Activated naive CD4-positive, alpha-beta T cell treated with anti-CD3 and anti-CD28 coated beads for 36 hours (primary cell): ENCODE measurements around the gene PARG. TPM values are rescaled to one million over a fixed set of nuclear protein-coding genes. Genes with fewer than 3 reads are reported as not detected.
"Not testable (repeated sequence)": the region's sequence is repeated elsewhere in the genome, so short reads cannot be mapped to it uniquely, and the experiment has no call there.

Experiments used
- CTCF ChIA-PET: fragments of 350-600 bp; sonication (Branson Sonifier 250); formaldehyde crosslinking; loops from one replicate; lab custom pipeline; 2021; ENCODE audit warnings: antibody characterized with exemption; lab: Charles Lee
- DNase-seq: peaks from one replicate; pipeline ENCODE4 v3.0.0-alpha.2; 2020
- H3K27ac Mint-ChIP-seq: one replicate; pipeline ENCODE4 v1.8.0; 2021; ENCODE audit warnings: mild to moderate bottlenecking, mixed read lengths
- H3K27me3 Mint-ChIP-seq: one replicate; pipeline ENCODE4 v1.8.0; 2021; ENCODE audit warnings: low read depth, mixed read lengths
- H3K36me3 Mint-ChIP-seq: one replicate; pipeline ENCODE4 v1.8.0; 2021; ENCODE audit warnings: low read depth, mixed read lengths
- H3K4me1 Mint-ChIP-seq: one replicate; pipeline ENCODE4 v1.8.0; 2021; ENCODE audit warnings: low read depth, mixed read lengths
- H3K4me3 Mint-ChIP-seq: one replicate; pipeline ENCODE4 v1.8.0; 2021; ENCODE audit warnings: mild to moderate bottlenecking, moderate library complexity, mixed read lengths
- H3K9me3 Mint-ChIP-seq: one replicate; pipeline ENCODE4 v1.8.0; 2021; ENCODE audit warnings: mixed read lengths
- intact Hi-C: fragments of 100-400 bp; cut with micrococcal nuclease; formaldehyde crosslinking; loops from one replicate; pipeline ENCODE4 v1.15.1; 2023
- total RNA-seq, 2 experiments: library from RNA; stranded (reverse); gene quantifications; one replicate each; pipeline ENCODE4 v1.2.3, GENCODE V29; 2021

Gene PARG
- total RNA-seq, 2 experiments from 2014 or later, result 25.4 to 27.2 TPM

DNA sequence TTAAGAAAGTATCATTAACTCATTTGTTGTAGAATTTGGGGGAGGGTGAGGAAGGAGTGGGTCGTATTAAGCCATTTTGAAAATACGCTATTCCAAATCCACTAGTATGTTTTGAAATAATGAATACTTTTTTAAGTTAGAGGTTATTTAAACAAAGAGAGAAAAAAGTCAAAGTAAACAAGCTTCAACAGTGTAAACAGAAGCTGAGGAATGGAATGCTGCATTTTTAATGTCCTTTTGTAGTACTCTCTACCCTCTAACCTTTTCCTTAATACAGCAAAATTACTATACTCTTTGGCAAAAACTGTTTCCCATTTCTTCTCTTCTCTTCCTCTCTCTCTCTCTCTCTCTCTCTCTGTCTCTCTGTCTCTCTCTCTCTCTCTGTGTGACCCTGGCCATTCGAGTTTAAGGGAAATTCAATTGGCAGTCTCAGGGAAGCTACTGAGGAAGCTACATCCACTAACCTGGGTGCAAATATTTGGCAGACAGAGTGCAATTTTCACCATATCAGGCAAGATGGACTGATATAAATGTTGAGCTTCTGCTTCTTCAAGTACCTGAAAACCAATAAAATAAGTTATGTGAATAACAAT is 57.0 kb downstream of the PARG start:
- peaks cover 12% of the 10 kb centered on the region for H3K36me3 Mint-ChIP-seq
- H3K4me1 Mint-ChIP-seq, intact Hi-C loops, CTCF ChIA-PET, H3K9me3 Mint-ChIP-seq, H3K27ac Mint-ChIP-seq, H3K27me3 Mint-ChIP-seq, DNase-seq, H3K4me3 Mint-ChIP-seq: not testable (repeated sequence)

DNA sequence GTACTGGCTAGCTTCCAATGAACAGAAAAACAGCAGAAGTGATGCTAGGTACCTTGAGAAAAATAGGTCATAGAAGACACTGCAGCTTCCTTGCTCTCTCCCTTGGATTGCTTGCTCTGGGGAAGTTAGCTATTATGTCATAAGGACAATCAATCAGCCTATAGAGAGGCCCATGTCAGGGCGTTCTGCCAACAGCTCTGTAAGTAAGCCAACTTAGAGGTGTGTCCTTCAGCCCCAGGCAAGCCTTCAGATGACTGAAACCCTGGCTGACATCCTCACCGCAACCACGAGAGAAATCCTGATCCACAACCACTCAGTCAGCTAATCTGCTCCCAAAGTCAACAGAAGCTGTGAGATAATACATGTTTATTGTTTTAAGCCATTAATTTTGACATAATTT is 58.0 kb downstream of the PARG start:
- H3K27me3 Mint-ChIP-seq, H3K4me1 Mint-ChIP-seq, H3K27ac Mint-ChIP-seq, DNase-seq, intact Hi-C loops, H3K9me3 Mint-ChIP-seq, H3K36me3 Mint-ChIP-seq, H3K4me3 Mint-ChIP-seq, CTCF ChIA-PET: not testable (repeated sequence)

DNA sequence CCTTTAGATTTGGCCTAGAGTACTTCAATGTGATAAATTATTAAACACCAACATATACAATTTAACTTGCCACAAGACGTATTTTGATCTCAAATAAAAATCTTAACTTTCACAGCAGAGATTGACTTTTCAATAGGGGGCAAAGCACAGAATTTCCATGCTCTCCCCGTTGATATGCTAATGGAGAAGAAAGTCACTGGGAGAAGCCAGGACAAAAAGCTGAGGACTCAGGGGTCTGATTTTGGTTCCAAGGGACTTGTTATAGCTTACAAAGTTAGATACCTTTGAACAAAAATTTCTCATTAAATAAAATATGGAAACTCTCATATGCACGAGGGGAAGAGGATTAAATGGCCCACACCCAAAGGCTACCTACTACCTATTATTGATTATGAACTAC is 59.5 kb downstream of the PARG start:
- H3K36me3 Mint-ChIP-seq, result peaks cover 13% of the 10 kb centered on the region
- H3K4me3 Mint-ChIP-seq, H3K27me3 Mint-ChIP-seq, DNase-seq, H3K27ac Mint-ChIP-seq, H3K4me1 Mint-ChIP-seq, intact Hi-C loops, CTCF ChIA-PET, H3K9me3 Mint-ChIP-seq: not testable (repeated sequence)

DNA sequence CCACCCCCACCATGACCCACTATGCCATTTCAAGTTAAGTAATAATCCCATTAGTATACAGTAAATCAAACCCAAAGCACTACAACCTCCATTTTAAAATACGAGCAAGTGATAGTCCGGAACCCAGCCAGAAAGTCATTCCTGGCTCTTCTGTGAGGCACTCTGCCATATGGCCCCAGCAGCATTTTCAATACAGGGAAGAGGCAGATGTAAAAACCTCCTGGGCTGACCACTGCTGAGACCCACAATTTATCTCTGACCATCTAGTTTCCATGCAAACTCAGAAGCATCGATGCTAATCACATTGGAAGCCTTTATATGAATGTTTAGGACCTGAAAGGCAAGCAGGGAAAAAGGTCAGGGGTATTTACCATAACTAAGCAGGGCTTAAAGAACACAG is 69.1 kb downstream of the PARG start:
- H3K36me3 Mint-ChIP-seq, H3K4me3 Mint-ChIP-seq, H3K9me3 Mint-ChIP-seq, H3K27ac Mint-ChIP-seq, DNase-seq, H3K4me1 Mint-ChIP-seq, intact Hi-C loops, CTCF ChIA-PET, H3K27me3 Mint-ChIP-seq: not testable (repeated sequence)

DNA sequence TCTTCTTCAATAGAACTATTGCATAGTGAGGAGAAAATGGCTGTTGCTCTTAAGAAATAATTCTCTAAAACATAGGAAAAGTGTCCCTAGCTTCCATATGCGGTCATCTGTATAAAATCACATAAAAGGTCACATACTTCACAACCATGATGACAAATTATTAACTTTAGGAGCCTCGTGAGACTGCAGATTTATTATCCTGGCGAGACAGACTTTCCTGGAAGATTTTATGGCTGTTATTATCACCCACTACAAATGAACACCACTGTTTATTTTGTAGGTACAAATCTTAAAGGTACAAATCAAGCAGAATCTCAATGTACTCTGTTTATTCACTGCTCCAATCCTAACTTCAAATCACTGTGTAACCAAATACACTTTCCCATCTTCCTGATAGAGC is 70.4 kb downstream of the PARG start:
- intact Hi-C loops, H3K27me3 Mint-ChIP-seq, DNase-seq, H3K36me3 Mint-ChIP-seq, CTCF ChIA-PET, H3K4me3 Mint-ChIP-seq, H3K27ac Mint-ChIP-seq, H3K4me1 Mint-ChIP-seq, H3K9me3 Mint-ChIP-seq: not testable (repeated sequence)

- H3K36me3 Mint-ChIP-seq, intact Hi-C loops, H3K9me3 Mint-ChIP-seq, H3K4me1 Mint-ChIP-seq, CTCF ChIA-PET, H3K4me3 Mint-ChIP-seq, H3K27ac Mint-ChIP-seq, H3K27me3 Mint-ChIP-seq, DNase-seq: not testable (repeated sequence)
Measured at GRCh38 chr10:49859933-49860332, 81.9 kb downstream of the PARG start.

DNA sequence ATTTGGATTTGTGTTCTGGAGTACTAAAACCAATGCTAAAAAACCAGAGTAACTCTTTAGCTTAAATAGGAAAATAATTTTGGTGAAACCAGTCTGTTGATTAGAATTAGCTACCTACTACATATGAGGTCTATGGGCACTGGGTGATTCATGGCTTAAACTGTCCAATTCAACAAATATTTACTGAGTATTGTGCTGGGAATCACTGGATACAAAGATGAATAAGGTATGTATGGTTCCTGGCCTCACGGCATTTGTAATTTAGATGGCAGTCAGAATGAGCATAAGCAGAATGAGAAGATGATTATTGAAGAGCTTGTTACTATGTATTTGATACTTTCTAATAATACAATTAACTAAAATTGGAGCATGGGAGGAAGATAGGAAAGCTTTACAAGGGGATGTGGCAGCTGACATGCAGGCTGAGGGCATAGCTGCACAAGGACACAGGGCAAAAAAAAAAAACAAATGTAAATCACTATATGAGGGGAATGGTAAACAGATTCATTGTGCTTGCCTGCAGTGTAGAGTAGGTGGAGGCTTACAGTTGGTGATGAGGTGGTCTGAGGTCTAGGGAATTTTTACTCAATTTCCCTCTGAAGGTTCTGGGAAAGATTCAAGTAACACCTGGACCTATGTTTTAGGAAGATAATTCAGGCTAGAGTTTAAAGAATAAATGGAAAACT is 83.0 kb downstream of the PARG start:
- H3K27me3 Mint-ChIP-seq, H3K9me3 Mint-ChIP-seq, H3K4me3 Mint-ChIP-seq, CTCF ChIA-PET, DNase-seq, H3K36me3 Mint-ChIP-seq, H3K4me1 Mint-ChIP-seq, H3K27ac Mint-ChIP-seq, intact Hi-C loops: not testable (repeated sequence)

DNA sequence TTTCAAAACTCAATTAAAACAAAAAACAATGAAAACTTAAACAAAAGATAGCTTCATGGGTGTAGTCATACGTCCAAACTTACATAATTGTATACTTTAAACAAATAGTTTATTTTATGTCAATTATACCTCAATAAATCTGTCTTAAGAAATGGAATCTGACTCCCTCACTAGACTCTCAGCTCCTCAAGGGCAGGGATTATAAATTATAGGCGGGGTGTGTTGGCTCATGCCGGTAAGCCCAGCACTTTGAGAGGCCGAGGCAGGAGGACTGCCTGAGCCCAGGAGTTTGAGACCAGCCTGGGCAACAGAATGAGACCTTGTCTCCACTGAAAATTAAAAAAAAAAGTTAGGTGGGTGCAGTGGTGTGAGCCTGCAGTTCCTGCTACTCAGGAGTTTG is 92.3 kb downstream of the PARG start:
- H3K9me3 Mint-ChIP-seq, CTCF ChIA-PET: not testable (repeated sequence)

GRCh38 chr10:49844775-49845595 is 96.8 kb downstream of the PARG start:
- Mint-ChIP-seq H3K4me1 (no peaks in the 10 kb centered on the region), H3K9me3 (no peaks in the 10 kb centered on the region), H3K27ac (no peak overlapping the region), H3K27me3 (no peaks in the 10 kb centered on the region), H3K36me3 (peaks cover 28% of the 10 kb centered on the region), H3K4me3 (no peak overlapping the region)
- DNase-seq, result no peak
- CTCF ChIA-PET, result interaction anchor here (0.5 kb wide), 1 partner anchor 152 kb away, joined by 3 read pairs; no protein-coding TSS in a partner anchor
- intact Hi-C loops, result no loop called here

More for the DNA sequence above, 92.3 kb downstream of the PARG start:
- H3K27ac Mint-ChIP-seq, H3K36me3 Mint-ChIP-seq, DNase-seq, H3K4me1 Mint-ChIP-seq, H3K27me3 Mint-ChIP-seq, intact Hi-C loops, H3K4me3 Mint-ChIP-seq: not testable (repeated sequence)

DNA sequence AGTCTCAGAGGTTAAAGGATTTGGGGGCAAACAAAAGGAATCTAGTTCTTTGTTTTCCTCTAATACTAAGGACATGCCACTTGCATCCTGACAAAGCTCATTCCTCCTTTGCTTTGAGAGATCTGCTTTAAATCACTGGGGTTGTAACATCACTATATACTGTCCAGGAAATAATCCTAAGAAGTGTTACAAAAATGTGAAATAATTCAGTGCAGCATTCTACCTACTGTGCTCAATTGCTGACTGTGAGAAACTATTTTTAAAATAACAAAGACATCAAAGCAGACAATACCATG is 99.5 kb downstream of the PARG start:
- H3K4me3 Mint-ChIP-seq, H3K9me3 Mint-ChIP-seq, DNase-seq, H3K27ac Mint-ChIP-seq, H3K27me3 Mint-ChIP-seq, H3K4me1 Mint-ChIP-seq, intact Hi-C loops: not testable (repeated sequence)
- H3K36me3 Mint-ChIP-seq, result peaks cover 40% of the 10 kb centered on the region
- CTCF ChIA-PET, result interaction anchor here (0.6 kb wide), 1 partner anchor 625 kb away, joined by 3 read pairs; no protein-coding TSS in a partner anchor

- Mint-ChIP-seq H3K9me3 (no peaks in the 10 kb centered on the region), H3K27me3 (no peaks in the 10 kb centered on the region), H3K27ac (no peak overlapping the region), H3K36me3 (peaks cover 42% of the 10 kb centered on the region), H3K4me1 (no peaks in the 10 kb centered on the region), H3K4me3 (no peak overlapping the region)
- intact Hi-C loops, result no loop called here
- CTCF ChIA-PET, result interaction anchor here (0.6 to 0.7 kb wide), 2 partner anchors 624 to 777 kb away, joined by 3 to 6 read pairs; no protein-coding TSS in a partner anchor
- no peak for DNase-seq
Measured at GRCh38 chr10:49841615-49842332, 100.1 kb downstream of the PARG start.

DNA sequence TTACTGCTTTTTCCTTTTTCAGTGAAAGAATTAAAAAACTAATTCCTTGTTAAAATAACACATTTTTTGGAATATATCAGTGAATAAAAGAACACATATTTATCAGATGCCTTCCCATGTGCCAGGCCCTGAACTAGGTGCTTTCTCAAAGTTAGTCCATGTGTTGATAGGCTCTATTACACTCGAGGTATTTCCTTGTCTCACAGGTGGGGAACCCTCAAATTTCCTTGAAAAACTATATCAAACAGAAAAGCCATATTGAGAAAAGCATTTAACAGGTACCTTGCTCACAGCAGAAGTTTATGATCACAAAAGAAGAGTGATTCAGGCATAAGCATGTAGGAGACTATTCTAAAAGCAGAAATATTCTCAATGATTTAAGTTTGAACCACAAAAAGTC is 104.1 kb downstream of the PARG start:
- no peak overlapping the region for H3K4me3 Mint-ChIP-seq
- H3K27me3 Mint-ChIP-seq, result no peaks in the 10 kb centered on the region
- intact Hi-C loops, result no loop called here
- no peak for DNase-seq
- H3K36me3 Mint-ChIP-seq, result peaks cover 30% of the 10 kb centered on the region
- CTCF ChIA-PET, result no interaction called here
- H3K4me1 Mint-ChIP-seq, result no peaks in the 10 kb centered on the region
- no peaks in the 10 kb centered on the region for H3K9me3 Mint-ChIP-seq
- no peak overlapping the region for H3K27ac Mint-ChIP-seq
